CD4-positive, alpha-beta T cell (primary cell): ENCODE measurements around the gene UBAC2. TPM values are rescaled to one million over a fixed set of nuclear protein-coding genes. Genes with fewer than 3 reads are reported as not detected.

Experiments
- ATAC-seq: fragments of 200-7000 bp; cut with Tn5 transposase; one replicate; pipeline ENCODE4 v1.10.0; 2022; ENCODE audit warnings: mild to moderate bottlenecking; ENCODE audit not compliant: poor library complexity
- CTCF ChIA-PET: fragments of 350-600 bp; sonication (Branson Sonifier 250); formaldehyde crosslinking; loops from one replicate; lab custom pipeline; 2021; ENCODE audit warnings: antibody characterized with exemption, inconsistent platforms; lab: Charles Lee
- POLR2A ChIA-PET: fragments of 350-600 bp; sonication (Branson Sonifier 250); formaldehyde crosslinking; loops from one replicate; lab custom pipeline; 2021; ENCODE audit warnings: antibody characterized with exemption, inconsistent platforms; lab: Charles Lee
- DNase-seq, 14 experiments: peaks; one replicate each; pipeline ENCODE4 v3.0.0-alpha.2; 2013 to 2020; ENCODE audit warnings: mixed read lengths in 2 of 14
- H3K27ac ChIP-seq, 2 donors: one replicate each; pipeline versions ENCODE4 v1.5.1 to v1.7.0; 2013; ENCODE audit warnings: low read length in 2 of 2, low read depth in 1 of 2, mild to moderate bottlenecking in 1 of 2
- H3K27me3 ChIP-seq, 2 experiments: 1 replicate in 1 of 2; 2 replicates in 1 of 2; pipeline versions ENCODE4 v1.6.1 to v1.7.0; 2013; ENCODE audit warnings: low read length in 2 of 2, control low read depth in 1 of 2, mild to moderate bottlenecking in 1 of 2, moderate library complexity in 1 of 2; ENCODE audit not compliant: insufficient read depth in 2 of 2, control insufficient read depth in 1 of 2
- H3K36me3 ChIP-seq: one replicate; pipeline ENCODE4 v1.6.1; 2013; ENCODE audit warnings: low read length, control low read depth; ENCODE audit not compliant: insufficient read depth
- H3K4me1 ChIP-seq: one replicate; pipeline ENCODE4 v1.6.1; 2013; ENCODE audit warnings: low read length, control low read depth; ENCODE audit not compliant: insufficient read depth
- H3K4me3 ChIP-seq: one replicate; pipeline ENCODE4 v1.5.1; 2013; ENCODE audit warnings: mild to moderate bottlenecking, low read length, moderate library complexity
- H3K9me3 ChIP-seq, 2 experiments: 1 replicate in 1 of 2; 2 replicates in 1 of 2; pipeline versions ENCODE4 v1.6.1 to v1.7.0; 2013; ENCODE audit warnings: low read length in 2 of 2, mild to moderate bottlenecking in 2 of 2, control low read depth in 1 of 2, moderate library complexity in 1 of 2; ENCODE audit not compliant: control insufficient read depth in 1 of 2, insufficient read depth in 1 of 2
- H3K27ac Mint-ChIP-seq: one replicate; pipeline ENCODE4 v1.8.0; 2020; ENCODE audit warnings: mixed read lengths
- H3K27me3 Mint-ChIP-seq: one replicate; pipeline ENCODE4 v1.8.0; 2021; ENCODE audit warnings: mixed read lengths
- H3K36me3 Mint-ChIP-seq: one replicate; pipeline ENCODE4 v1.8.0; 2021; ENCODE audit warnings: low read depth, mixed read lengths
- H3K4me1 Mint-ChIP-seq: one replicate; pipeline ENCODE4 v1.8.0; 2021; ENCODE audit warnings: low read depth, mixed read lengths
- H3K4me3 Mint-ChIP-seq: one replicate; pipeline ENCODE4 v1.8.0; 2020; ENCODE audit warnings: mild to moderate bottlenecking, mixed read lengths
- H3K9me3 Mint-ChIP-seq: one replicate; pipeline ENCODE4 v1.8.0; 2020; ENCODE audit warnings: mixed read lengths
- intact Hi-C, 2 experiments: fragments of 100-400 bp; cut with DNase I in 1 of 2; cut with micrococcal nuclease in 1 of 2; formaldehyde crosslinking; loops; one replicate each; pipeline versions ENCODE4 v1.15.1 to v1.9.0; 2023 to 2025; cut with DNase I, micrococcal nuclease
- total RNA-seq, 174 experiments: library from RNA in 2 of 174; stranded (reverse) in 2 of 174; gene quantifications; one replicate each; pipeline ENCODE4 v1.2.3 and lab custom pipeline; 2021 to 2026
- TF ChIP-seq, protein P1 (sequence below): fragments of 200-600 bp; IDR thresholded peaks from one replicate; pipeline ENCODE4 v1.8.0; 2022; ENCODE audit warnings: antibody characterized with exemption, mild to moderate bottlenecking

Gene UBAC2
- total RNA-seq, 2 experiments from 2014 or later = 59.8 to 67.4 TPM

DNA sequence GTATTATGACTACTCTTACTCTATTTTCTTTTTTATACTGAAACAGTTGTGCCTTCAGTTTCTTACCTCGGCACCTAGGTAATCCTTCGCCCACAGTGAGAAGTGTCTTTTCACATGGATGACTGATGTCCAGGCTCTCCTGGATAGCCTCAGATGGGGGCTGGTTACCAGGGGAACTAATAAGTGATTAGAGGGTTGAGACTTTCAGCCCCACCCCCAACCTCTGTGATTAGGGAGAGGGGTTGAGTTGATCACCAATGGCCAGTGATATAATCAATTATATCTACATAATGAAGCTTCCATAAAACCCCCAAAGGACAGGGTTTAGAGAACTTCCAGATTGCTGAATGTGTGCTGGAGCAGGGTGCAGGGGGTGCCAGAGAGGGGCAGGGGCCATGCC, 149.5 kb downstream of the UBAC2 start:
- Mint-ChIP-seq H3K4me1 (peaks cover 96% of the 10 kb centered on the region), H3K27ac (peak overlapping the region; percentile 97), H3K4me3 (peak overlapping the region; percentile 35), H3K9me3 (no peaks in the 10 kb centered on the region), H3K36me3 (peaks cover 75% of the 10 kb centered on the region), H3K27me3 (no peaks in the 10 kb centered on the region)
- ChIA-PET CTCF (interaction anchor here (2.0 kb wide), 1 partner anchor 80 kb away, joined by 8 read pairs; no protein-coding TSS in a partner anchor), POLR2A (interaction anchor here (2.8 to 8.3 kb wide), 3 partner anchors 11 to 80 kb away, joined by 18 to 220 read pairs (median 62); partner anchors contain the start of gene GPR183)
- peak overlapping the region; percentile 46 to 93 for H3K27ac ChIP-seq
- DNase-seq = no peak
- TF ChIP-seq, protein P1, sequence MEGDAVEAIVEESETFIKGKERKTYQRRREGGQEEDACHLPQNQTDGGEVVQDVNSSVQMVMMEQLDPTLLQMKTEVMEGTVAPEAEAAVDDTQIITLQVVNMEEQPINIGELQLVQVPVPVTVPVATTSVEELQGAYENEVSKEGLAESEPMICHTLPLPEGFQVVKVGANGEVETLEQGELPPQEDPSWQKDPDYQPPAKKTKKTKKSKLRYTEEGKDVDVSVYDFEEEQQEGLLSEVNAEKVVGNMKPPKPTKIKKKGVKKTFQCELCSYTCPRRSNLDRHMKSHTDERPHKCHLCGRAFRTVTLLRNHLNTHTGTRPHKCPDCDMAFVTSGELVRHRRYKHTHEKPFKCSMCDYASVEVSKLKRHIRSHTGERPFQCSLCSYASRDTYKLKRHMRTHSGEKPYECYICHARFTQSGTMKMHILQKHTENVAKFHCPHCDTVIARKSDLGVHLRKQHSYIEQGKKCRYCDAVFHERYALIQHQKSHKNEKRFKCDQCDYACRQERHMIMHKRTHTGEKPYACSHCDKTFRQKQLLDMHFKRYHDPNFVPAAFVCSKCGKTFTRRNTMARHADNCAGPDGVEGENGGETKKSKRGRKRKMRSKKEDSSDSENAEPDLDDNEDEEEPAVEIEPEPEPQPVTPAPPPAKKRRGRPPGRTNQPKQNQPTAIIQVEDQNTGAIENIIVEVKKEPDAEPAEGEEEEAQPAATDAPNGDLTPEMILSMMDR = no peak
- H3K36me3 ChIP-seq = peaks cover 39% of the 10 kb centered on the region
- H3K27me3 ChIP-seq = no peaks in the 10 kb centered on the region
- no peak for ATAC-seq
- no peaks in the 10 kb centered on the region for H3K9me3 ChIP-seq
- intact Hi-C loops = loop anchor here (2.0 to 5.0 kb wide), 2 partner anchors 15 to 33 kb away; no protein-coding TSS in a partner anchor
- peaks cover 90% of the 10 kb centered on the region for H3K4me1 ChIP-seq
- no peak overlapping the region for H3K4me3 ChIP-seq

DNA sequence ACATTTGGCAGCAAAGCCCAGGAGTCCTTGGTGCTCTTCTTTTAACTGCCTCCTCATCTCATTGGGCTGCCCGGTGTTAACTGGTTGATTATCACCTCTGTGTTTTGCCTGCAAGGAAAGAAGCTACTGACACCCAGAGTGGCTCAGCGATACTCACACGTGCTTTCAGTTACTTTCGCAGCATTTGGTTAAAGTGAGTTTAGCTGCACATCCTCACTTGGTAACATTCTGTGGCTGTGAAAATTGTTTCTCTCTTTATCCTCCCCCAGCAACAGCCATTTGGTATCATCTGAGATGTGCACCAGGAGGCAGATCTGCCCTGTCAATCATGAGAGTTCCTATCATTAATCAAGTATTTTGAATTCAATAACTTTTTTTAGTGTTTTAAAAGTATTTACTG, 151.1 kb downstream of the UBAC2 start:
- no peaks in the 10 kb centered on the region for H3K27me3 Mint-ChIP-seq
- H3K9me3 Mint-ChIP-seq = no peaks in the 10 kb centered on the region
- peaks cover 29% of the 10 kb centered on the region for H3K36me3 ChIP-seq
- TF ChIP-seq, protein P1 = no peak
- peak in 9 of 14 experiments; percentile 33 to 90 (median 47) for DNase-seq
- peak; percentile 43 for ATAC-seq
- POLR2A ChIA-PET = interaction anchor here (0.6 to 8.3 kb wide), 34 partner anchors 9 to 151 kb away, joined by 3 to 220 read pairs (median 8); partner anchors contain the start of genes GPR183 and UBAC2
- peak overlapping the region; percentile 93 to 97 for H3K27ac ChIP-seq
- H3K4me1 ChIP-seq = peaks cover 91% of the 10 kb centered on the region
- peaks cover 69% of the 10 kb centered on the region for H3K36me3 Mint-ChIP-seq
- H3K27me3 ChIP-seq = no peaks in the 10 kb centered on the region
- CTCF ChIA-PET = interaction anchor here (0.8 to 4.1 kb wide), 21 partner anchors 8 to 175 kb away, joined by 3 to 20 read pairs (median 6); partner anchors contain the start of gene GPR183
- H3K4me3 Mint-ChIP-seq = peak overlapping the region; percentile 65
- H3K4me1 Mint-ChIP-seq = peaks cover 99% of the 10 kb centered on the region
- intact Hi-C loops = loop anchor here (1.0 to 5.0 kb wide), 4 partner anchors 15 to 34 kb away; no protein-coding TSS in a partner anchor
- H3K27ac Mint-ChIP-seq = peak overlapping the region; percentile 97
- H3K4me3 ChIP-seq = no peak overlapping the region
- no peaks in the 10 kb centered on the region for H3K9me3 ChIP-seq

DNA sequence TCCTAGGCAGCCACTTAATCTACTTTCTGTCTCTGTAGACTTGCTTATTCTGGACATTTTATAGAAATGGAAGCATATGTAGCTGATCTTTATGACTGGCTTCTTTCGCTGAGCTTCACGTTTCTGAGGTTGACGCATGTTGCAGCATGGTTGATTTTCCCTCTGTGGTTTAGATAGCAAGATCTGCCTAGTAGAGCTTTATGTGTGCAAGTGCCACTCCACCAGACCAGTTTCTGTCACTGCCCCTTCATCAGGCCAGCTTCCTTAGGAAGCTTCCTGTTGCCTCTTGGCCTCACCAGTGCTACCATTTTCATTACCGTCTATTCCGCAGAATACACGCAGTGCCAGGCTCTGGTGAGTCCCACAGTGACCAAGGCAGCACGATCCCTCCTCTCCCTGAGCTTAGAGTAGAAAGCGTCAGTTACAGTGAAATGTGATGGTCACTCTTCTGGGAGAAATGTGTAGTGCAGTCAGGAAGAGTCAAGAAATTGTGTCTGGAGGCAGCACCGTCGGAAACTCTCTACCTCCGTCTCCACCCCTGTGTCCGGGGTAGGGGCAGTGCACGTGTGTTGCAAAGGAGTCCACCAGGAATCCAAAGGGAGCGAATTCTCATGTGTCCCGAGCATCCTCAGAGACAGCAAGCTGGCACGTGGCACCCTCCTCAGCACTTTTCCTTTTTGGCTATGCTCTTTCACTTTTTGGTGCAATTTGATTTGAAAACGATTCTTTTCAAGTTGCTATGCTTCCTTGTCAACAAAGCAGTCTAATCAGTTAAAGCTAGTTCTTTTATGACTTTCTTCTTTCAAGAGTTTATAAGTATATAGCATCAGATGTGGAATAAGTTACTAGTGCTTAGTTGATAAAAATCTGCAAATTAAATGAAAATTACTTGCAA, 151.9 kb downstream of the UBAC2 start:
- TF ChIP-seq, protein P1 = no peak
- intact Hi-C loops = loop anchor here (1.0 to 5.0 kb wide), 4 partner anchors 14 to 45 kb away; partner anchors contain the start of gene GPR183 (in 1 of the 2)
- peak overlapping the region; percentile 65 for H3K4me3 Mint-ChIP-seq
- Histone ChIP-seq H3K27ac (peak overlapping the region; percentile 93 to 97), H3K36me3 (peaks cover 25% of the 10 kb centered on the region), H3K27me3 (no peaks in the 10 kb centered on the region), H3K9me3 (no peaks in the 10 kb centered on the region), H3K4me3 (no peak overlapping the region), H3K4me1 (peaks cover 91% of the 10 kb centered on the region)
- H3K27ac Mint-ChIP-seq = peak overlapping the region; percentile 97
- H3K27me3 Mint-ChIP-seq = no peaks in the 10 kb centered on the region
- peaks cover 68% of the 10 kb centered on the region for H3K36me3 Mint-ChIP-seq
- ChIA-PET CTCF (interaction anchor here (0.7 to 4.1 kb wide), 23 partner anchors 9 to 176 kb away, joined by 3 to 20 read pairs (median 5); partner anchors contain the start of gene GPR183), POLR2A (interaction anchor here (0.6 to 8.3 kb wide), 38 partner anchors 8 to 266 kb away, joined by 3 to 220 read pairs (median 6); partner anchors contain the start of genes GPR18, GPR183 and UBAC2)
- peak in 6 of 14 experiments; percentile 22 to 71 (median 52) for DNase-seq
- ATAC-seq = peak; percentile 16
- no peaks in the 10 kb centered on the region for H3K9me3 Mint-ChIP-seq
- peaks cover 99% of the 10 kb centered on the region for H3K4me1 Mint-ChIP-seq
